Activated CD4-positive, alpha-beta T cell treated with anti-CD3 and anti-CD28 coated beads, Interleukin-2, amount 50 U/mL, for 1 hour (primary cell): ENCODE results near the gene BRCA1.
"Not testable (repeated sequence)": the region's sequence is repeated elsewhere in the genome, so short reads cannot be mapped to it uniquely, and the experiment has no call there.

Experiments
- DNase-seq: peaks from one replicate; pipeline ENCODE4 v3.0.0-alpha.2; 2020

BRCA1 gene

GRCh38 chr17:43000894-43001293 is 124.3 kb downstream of the BRCA1 start:
- not testable (repeated sequence) for DNase-seq

- no peak for DNase-seq
Observed at GRCh38 chr17:42999003-42999525, 126.1 kb downstream of the BRCA1 start.

- DNase-seq, result peak; percentile 97
Observed at GRCh38 chr17:42997984-42998938, 126.9 kb downstream of the BRCA1 start, which contains the start of gene RPL27. Gene RPL27 (plus strand): TSS chr17:42998419. CDS start chr17:42998751, 332 bp downstream.

GRCh38 chr17:42997390-42997983 is 127.7 kb downstream of the BRCA1 start:
- no peak for DNase-seq
